ENCODE measurements around the gene GRAMD1B. TPM values are rescaled to one million over a fixed set of nuclear protein-coding genes. Genes with fewer than 3 reads are reported as not detected.

GRAMD1B gene
- total RNA-seq, 1 experiment from 2014 or later, result 12.7 TPM

DNA sequence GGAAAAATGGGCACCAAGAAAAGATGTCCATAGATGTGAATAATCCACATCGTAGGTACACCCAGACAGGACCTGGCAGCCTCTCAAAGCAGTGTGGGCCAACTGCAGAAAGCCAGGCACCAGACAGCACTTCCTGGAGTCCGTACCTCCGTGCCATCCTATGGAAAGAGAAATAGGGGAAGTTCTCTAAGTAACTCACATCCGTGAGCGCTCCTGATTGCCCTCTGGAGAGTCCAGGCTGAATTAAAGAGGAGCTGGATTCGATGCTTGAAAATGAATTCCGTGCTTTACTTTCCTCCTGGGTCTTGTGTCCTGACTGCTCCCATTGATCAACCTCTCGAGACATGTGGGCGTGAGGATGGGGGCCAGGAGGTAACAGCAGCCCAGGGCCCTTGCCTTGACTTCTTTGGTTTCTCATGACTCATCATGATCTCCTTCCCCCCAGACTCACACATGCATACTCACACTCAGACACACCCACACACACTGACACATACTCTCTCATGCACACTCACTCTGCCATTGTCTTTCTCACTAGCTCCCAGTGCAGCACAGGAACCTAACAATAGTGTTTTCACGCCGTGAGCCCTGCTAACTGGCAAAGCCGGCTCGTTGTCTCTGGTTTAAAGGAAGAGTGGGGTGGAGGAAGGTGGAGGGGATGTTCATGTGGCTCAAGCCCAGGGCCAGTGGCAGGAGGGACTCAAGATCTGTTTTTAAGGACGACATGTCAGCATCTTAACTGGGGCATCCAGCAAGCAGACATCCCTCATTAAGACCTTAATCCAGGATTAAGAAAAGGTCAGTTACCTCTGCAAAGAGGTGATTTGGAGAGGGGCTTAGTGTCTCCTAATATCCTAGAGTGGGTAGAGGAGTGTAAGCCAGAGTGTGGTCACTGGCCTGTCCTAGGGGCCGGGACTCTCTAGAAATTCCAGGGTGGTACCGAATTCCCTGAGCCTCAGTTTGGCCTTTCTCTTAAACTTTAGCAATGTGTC, 120.2 kb downstream of the GRAMD1B start:
- DNase-seq (ENCODE audit: low read depth, low spot score) (no peak), ATAC-seq (no peak)
- ChIA-PET CTCF (no interaction called here), POLR2A (no interaction called here), RAD21 (ENCODE audit: low non-redundant PET in 1 of 2, low total read pairs in 2 of 2, uncharacterized antibody in 2 of 2, unreplicated experiment in 2 of 2) (no interaction called here)
- Histone ChIP-seq H3K79me2 (ENCODE audit: insufficient read depth, low read length) (no peaks in the 10 kb centered on the region), H3K9me3 (ENCODE audit: control insufficient read depth in 1 of 2, insufficient read depth in 1 of 2, low read depth in 1 of 2, low read length in 2 of 2) (no peaks in the 10 kb centered on the region), H2AFZ (ENCODE audit: low read depth, low read length, poor library complexity, severe bottlenecking) (no peak overlapping the region), H3K4me2 (ENCODE audit: low read length) (no peak overlapping the region), H4K20me1 (ENCODE audit: insufficient read depth) (no peaks in the 10 kb centered on the region), H3K9ac (ENCODE audit: low read length) (no peak overlapping the region), H3K36me3 (ENCODE audit: control insufficient read depth in 1 of 2, insufficient read depth in 2 of 2, low read length in 2 of 2) (no peaks in the 10 kb centered on the region), H3K4me1 (ENCODE audit: control insufficient read depth in 1 of 2, insufficient read depth in 2 of 2, low read length in 2 of 2) (no peaks in the 10 kb centered on the region), H3K27me3 (ENCODE audit: insufficient read depth, low read length) (no peaks in the 10 kb centered on the region; the same call in 1 of the 2 replicates), H3K4me3 (replicated peaks in 1 of 2; ENCODE audit: low read depth in 1 of 2, low read length in 2 of 2) (no peak overlapping the region), H3K27ac (ENCODE audit: low read depth, low read length) (no peak overlapping the region), H3K9me2 (ENCODE audit: insufficient read depth) (no peaks in the 10 kb centered on the region)
- BruUV-seq (replicated peaks), result no TSS peak
- intact Hi-C loops (cut with micrococcal nuclease), result no loop called here
- no peak for TF ChIP-seq SP1 (IDR thresholded peaks at IDR 0.05; ENCODE audit: low read depth)
- TF ChIP-seq SRF (IDR thresholded peaks at IDR 0.05; ENCODE audit: low read depth), result no peak
- no peak for TF ChIP-seq JUND (IDR thresholded peaks at IDR 0.05)
- no peak for TF ChIP-seq POLR2AphosphoS5 (IDR thresholded peaks at IDR 0.05; ENCODE audit: low read depth, low read length)
- no peak for TF ChIP-seq TCF7L2 (IDR thresholded peaks at IDR 0.05; ENCODE audit: borderline replicate concordance, extremely low read depth, insufficient read depth, insufficient read length)
- no peak for TF ChIP-seq EGR1 (IDR thresholded peaks at IDR 0.05; ENCODE audit: low read depth)
- TF ChIP-seq ZNF274 (IDR thresholded peaks at IDR 0.05; ENCODE audit: low read depth, low read length), result no peak
- TF ChIP-seq, protein P1, sequence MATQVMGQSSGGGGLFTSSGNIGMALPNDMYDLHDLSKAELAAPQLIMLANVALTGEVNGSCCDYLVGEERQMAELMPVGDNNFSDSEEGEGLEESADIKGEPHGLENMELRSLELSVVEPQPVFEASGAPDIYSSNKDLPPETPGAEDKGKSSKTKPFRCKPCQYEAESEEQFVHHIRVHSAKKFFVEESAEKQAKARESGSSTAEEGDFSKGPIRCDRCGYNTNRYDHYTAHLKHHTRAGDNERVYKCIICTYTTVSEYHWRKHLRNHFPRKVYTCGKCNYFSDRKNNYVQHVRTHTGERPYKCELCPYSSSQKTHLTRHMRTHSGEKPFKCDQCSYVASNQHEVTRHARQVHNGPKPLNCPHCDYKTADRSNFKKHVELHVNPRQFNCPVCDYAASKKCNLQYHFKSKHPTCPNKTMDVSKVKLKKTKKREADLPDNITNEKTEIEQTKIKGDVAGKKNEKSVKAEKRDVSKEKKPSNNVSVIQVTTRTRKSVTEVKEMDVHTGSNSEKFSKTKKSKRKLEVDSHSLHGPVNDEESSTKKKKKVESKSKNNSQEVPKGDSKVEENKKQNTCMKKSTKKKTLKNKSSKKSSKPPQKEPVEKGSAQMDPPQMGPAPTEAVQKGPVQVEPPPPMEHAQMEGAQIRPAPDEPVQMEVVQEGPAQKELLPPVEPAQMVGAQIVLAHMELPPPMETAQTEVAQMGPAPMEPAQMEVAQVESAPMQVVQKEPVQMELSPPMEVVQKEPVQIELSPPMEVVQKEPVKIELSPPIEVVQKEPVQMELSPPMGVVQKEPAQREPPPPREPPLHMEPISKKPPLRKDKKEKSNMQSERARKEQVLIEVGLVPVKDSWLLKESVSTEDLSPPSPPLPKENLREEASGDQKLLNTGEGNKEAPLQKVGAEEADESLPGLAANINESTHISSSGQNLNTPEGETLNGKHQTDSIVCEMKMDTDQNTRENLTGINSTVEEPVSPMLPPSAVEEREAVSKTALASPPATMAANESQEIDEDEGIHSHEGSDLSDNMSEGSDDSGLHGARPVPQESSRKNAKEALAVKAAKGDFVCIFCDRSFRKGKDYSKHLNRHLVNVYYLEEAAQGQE (IDR thresholded peaks at IDR 0.05; ENCODE audit: low read depth), result no peak
- no peak for TF ChIP-seq ZFX (IDR thresholded peaks at IDR 0.05)
- TF ChIP-seq EZH2phosphoT487 (IDR thresholded peaks at IDR 0.05; ENCODE audit: borderline replicate concordance), result no peak
- no peak for TF ChIP-seq EZH2 (IDR thresholded peaks at IDR 0.05)
- TF ChIP-seq, protein P2, sequence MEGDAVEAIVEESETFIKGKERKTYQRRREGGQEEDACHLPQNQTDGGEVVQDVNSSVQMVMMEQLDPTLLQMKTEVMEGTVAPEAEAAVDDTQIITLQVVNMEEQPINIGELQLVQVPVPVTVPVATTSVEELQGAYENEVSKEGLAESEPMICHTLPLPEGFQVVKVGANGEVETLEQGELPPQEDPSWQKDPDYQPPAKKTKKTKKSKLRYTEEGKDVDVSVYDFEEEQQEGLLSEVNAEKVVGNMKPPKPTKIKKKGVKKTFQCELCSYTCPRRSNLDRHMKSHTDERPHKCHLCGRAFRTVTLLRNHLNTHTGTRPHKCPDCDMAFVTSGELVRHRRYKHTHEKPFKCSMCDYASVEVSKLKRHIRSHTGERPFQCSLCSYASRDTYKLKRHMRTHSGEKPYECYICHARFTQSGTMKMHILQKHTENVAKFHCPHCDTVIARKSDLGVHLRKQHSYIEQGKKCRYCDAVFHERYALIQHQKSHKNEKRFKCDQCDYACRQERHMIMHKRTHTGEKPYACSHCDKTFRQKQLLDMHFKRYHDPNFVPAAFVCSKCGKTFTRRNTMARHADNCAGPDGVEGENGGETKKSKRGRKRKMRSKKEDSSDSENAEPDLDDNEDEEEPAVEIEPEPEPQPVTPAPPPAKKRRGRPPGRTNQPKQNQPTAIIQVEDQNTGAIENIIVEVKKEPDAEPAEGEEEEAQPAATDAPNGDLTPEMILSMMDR (IDR thresholded peaks at IDR 0.05 in 2 of 3, conservative IDR thresholded peaks at IDR 0.05 in 1 of 3; ENCODE audit: borderline replicate concordance in 1 of 3, insufficient read depth in 1 of 3, low read depth in 2 of 3, low read length in 2 of 3), result no peak
- no peak for TF ChIP-seq CBX3 (IDR thresholded peaks at IDR 0.05; ENCODE audit: low read depth)
- TF ChIP-seq, protein P3, sequence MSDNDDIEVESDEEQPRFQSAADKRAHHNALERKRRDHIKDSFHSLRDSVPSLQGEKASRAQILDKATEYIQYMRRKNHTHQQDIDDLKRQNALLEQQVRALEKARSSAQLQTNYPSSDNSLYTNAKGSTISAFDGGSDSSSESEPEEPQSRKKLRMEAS (IDR thresholded peaks at IDR 0.05), result no peak
- TF ChIP-seq ELF1 (IDR thresholded peaks at IDR 0.05; ENCODE audit: borderline replicate concordance, low read depth), result no peak
- TF ChIP-seq, protein P4, sequence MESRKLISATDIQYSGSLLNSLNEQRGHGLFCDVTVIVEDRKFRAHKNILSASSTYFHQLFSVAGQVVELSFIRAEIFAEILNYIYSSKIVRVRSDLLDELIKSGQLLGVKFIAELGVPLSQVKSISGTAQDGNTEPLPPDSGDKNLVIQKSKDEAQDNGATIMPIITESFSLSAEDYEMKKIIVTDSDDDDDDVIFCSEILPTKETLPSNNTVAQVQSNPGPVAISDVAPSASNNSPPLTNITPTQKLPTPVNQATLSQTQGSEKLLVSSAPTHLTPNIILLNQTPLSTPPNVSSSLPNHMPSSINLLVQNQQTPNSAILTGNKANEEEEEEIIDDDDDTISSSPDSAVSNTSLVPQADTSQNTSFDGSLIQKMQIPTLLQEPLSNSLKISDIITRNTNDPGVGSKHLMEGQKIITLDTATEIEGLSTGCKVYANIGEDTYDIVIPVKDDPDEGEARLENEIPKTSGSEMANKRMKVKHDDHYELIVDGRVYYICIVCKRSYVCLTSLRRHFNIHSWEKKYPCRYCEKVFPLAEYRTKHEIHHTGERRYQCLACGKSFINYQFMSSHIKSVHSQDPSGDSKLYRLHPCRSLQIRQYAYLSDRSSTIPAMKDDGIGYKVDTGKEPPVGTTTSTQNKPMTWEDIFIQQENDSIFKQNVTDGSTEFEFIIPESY (IDR thresholded peaks at IDR 0.05; ENCODE audit: extremely low read depth, insufficient replicate concordance, low read length), result no peak
